Stimulated activated CD4-positive, alpha-beta T cell treated with anti-CD3 and anti-CD28 coated beads, Interleukin-2, amount 100 ng/mL, for 4 hours (primary cell): Measurements from ENCODE around the gene ASCL3.
"Not testable (repeated sequence)": the region's sequence is repeated elsewhere in the genome, so short reads cannot be mapped to it uniquely, and the experiment has no call there.

Experiments
- DNase-seq: peaks from one replicate; pipeline ENCODE4 v3.0.0-alpha.2; 2020; ENCODE audit warnings: low read depth

The ASCL3 gene

GRCh38 chr11:8910649-8911026 lies 32.2 kb downstream of the ASCL3 start:
- DNase-seq = no peak

- no peak for DNase-seq
Observed at GRCh38 chr11:8908099-8908498, 34.7 kb downstream of the ASCL3 start.

GRCh38 chr11:8907116-8907515 lies 35.7 kb downstream of the ASCL3 start:
- no peak for DNase-seq

GRCh38 chr11:8905528-8906165 lies 37.2 kb downstream of the ASCL3 start:
- no peak for DNase-seq

- DNase-seq = no peak
Observed at GRCh38 chr11:8899119-8899753, 43.6 kb downstream of the ASCL3 start.

- not testable (repeated sequence) for DNase-seq
Observed at GRCh38 chr11:8891185-8891584, 51.6 kb downstream of the ASCL3 start.
